SK-N-SH (cell line): ENCODE data around the gene PPIL4. TPM values are rescaled to one million over a fixed set of nuclear protein-coding genes. Genes with fewer than 3 reads are reported as not detected.

ENCODE experiments used
- CTCF ChIA-PET: fragments of 300-600, 350-600 bp; formaldehyde crosslinking; extraction: SDS; loops from one replicate; lab custom pipeline; 2021; lab: Yijun Ruan, JAX
- POLR2A ChIA-PET: fragments of 350-600 bp; sonication (Branson Sonifier 250); formaldehyde crosslinking; extraction: SDS; loops from one replicate; lab custom pipeline; 2020; ENCODE audit warnings: antibody characterized with exemption, inconsistent platforms; lab: Yijun Ruan, JAX
- DNase-seq: peaks from one replicate; pipeline ENCODE4 v3.0.0; 2012
- H2AFZ ChIP-seq: fragments of 200-600 bp; sonication (generic); 2 replicates; pipeline ENCODE4 v1.8.1; 2016; ENCODE audit warnings: antibody characterized with exemption, mild to moderate bottlenecking, low read depth
- H3F3A ChIP-seq: fragments of 200-600 bp; sonication (generic); replicated peaks from 2 replicates; pipeline ENCODE3; 2016; ENCODE audit warnings: antibody characterized with exemption, mild to moderate bottlenecking; ENCODE audit not compliant: insufficient read depth
- H3K27ac ChIP-seq, 2 experiments: fragments of 200-500 bp in 1 of 2; fragments of 200-600 bp in 1 of 2; sonication (Bioruptor generic) in 1 of 2; sonication (generic), shearing (Covaris generic) in 1 of 2; 2 replicates each; pipeline versions ENCODE4 v1.5.1 to v1.6.1; 2014 to 2016; ENCODE audit warnings: low read depth in 2 of 2, inconsistent platforms in 1 of 2, low read length in 1 of 2, mild to moderate bottlenecking in 1 of 2, mixed read lengths in 1 of 2
- H3K27me3 ChIP-seq: fragments of 200-600 bp; sonication (generic), shearing (Covaris generic); 2 replicates; pipeline ENCODE4 v1.6.1; 2016; ENCODE audit warnings: mixed run types; ENCODE audit not compliant: insufficient read depth
- H3K36me3 ChIP-seq, 2 experiments: fragments of 200-500 bp in 1 of 2; fragments of 200-600 bp in 1 of 2; sonication (Bioruptor generic) in 1 of 2; sonication (generic) in 1 of 2; replicated peaks in 1 of 2; 2 replicates each; pipeline versions ENCODE3 to v1.5.1; 2014 to 2016; ENCODE audit warnings: low read length in 1 of 2, mild to moderate bottlenecking in 1 of 2; ENCODE audit not compliant: insufficient read depth in 2 of 2, control insufficient read depth in 1 of 2
- H3K4me1 ChIP-seq, 2 experiments: fragments of 200-500 bp in 1 of 2; fragments of 200-600 bp in 1 of 2; sonication (Bioruptor generic) in 1 of 2; sonication (generic), shearing (Covaris generic) in 1 of 2; 2 replicates each; pipeline versions ENCODE4 v1.5.1 to v1.6.1; 2014 to 2016; ENCODE audit warnings: low read depth in 1 of 2, low read length in 1 of 2, mixed run types in 1 of 2; ENCODE audit not compliant: insufficient read depth in 2 of 2, control insufficient read depth in 1 of 2
- H3K4me2 ChIP-seq: fragments of 200-600 bp; sonication (generic), shearing (Covaris generic); 2 replicates; pipeline ENCODE4 v1.6.1; 2017; ENCODE audit warnings: mixed run types
- H3K4me3 ChIP-seq, 2 experiments: fragments of 200-500 bp in 1 of 2; fragments of 200-600 bp in 1 of 2; sonication (Bioruptor generic) in 1 of 2; sonication (generic), shearing (Covaris generic) in 1 of 2; 2 replicates each; pipeline versions ENCODE4 v1.5.1 to v1.8.1; 2014 to 2016; ENCODE audit warnings: low read depth in 2 of 2, inconsistent platforms in 1 of 2, low read length in 1 of 2, mild to moderate bottlenecking in 1 of 2, mixed read lengths in 1 of 2, moderate library complexity in 1 of 2
- H3K79me2 ChIP-seq: fragments of 200-600 bp; sonication (generic); 2 replicates; pipeline ENCODE4 v1.8.1; 2017; ENCODE audit warnings: mild to moderate bottlenecking; ENCODE audit not compliant: insufficient read depth
- H3K9ac ChIP-seq: fragments of 200-600 bp; sonication (generic); 2 replicates; pipeline ENCODE4 v1.6.1; 2017; ENCODE audit warnings: mixed run types
- H3K9me2 ChIP-seq: fragments of 200-600 bp; sonication (generic); 2 replicates; pipeline ENCODE4 v1.6.1; 2017; ENCODE audit warnings: mixed run types
- H3K9me3 ChIP-seq: fragments of 200-600 bp; sonication (generic); 2 replicates; pipeline ENCODE4 v1.6.1; 2017; ENCODE audit warnings: mixed run types, mild to moderate bottlenecking, moderate library complexity
- H4K20me1 ChIP-seq: fragments of 200-600 bp; sonication (generic); 2 replicates; pipeline ENCODE4 v1.6.1; 2017; ENCODE audit warnings: mild to moderate bottlenecking, mixed run types; ENCODE audit not compliant: insufficient read depth
- CHD2 ChIP-seq: fragments of 150-350 bp; IDR thresholded peaks from 2 replicates; pipeline ENCODE4 v1.6.1; 2018; ENCODE audit warnings: low read length; ENCODE audit not compliant: partially characterized antibody
- ELF1 ChIP-seq: IDR thresholded peaks from 2 replicates; pipeline ENCODE4 v1.4.0; 2012
- EZH2phosphoT487 ChIP-seq: fragments of 200-600 bp; sonication (generic); IDR thresholded peaks from 2 replicates; pipeline ENCODE4 v1.6.1; 2017; ENCODE audit warnings: low read depth, mixed run types, mild to moderate bottlenecking, antibody characterized with exemption, moderate library complexity, borderline replicate concordance
- FOSL2 ChIP-seq: IDR thresholded peaks from 2 replicates; pipeline ENCODE4 v1.4.0; 2012; ENCODE audit warnings: low read depth, mild to moderate bottlenecking, moderate library complexity, borderline replicate concordance
- FOXJ3 ChIP-seq: sonication (generic); formaldehyde crosslinking; IDR thresholded peaks from 2 replicates; pipeline ENCODE4 v1.5.1; 2020; ENCODE audit warnings: mild to moderate bottlenecking, missing genetic modification reagents
- FOXM1 ChIP-seq: IDR thresholded peaks from 2 replicates; pipeline ENCODE4 v1.4.0; 2012; ENCODE audit warnings: low read depth, mild to moderate bottlenecking
- GABPA ChIP-seq: IDR thresholded peaks from 2 replicates; pipeline ENCODE4 v1.4.0; 2012; ENCODE audit warnings: low read depth, mild to moderate bottlenecking
- GATA2 ChIP-seq: sonication (generic); formaldehyde crosslinking; IDR thresholded peaks from 2 replicates; pipeline ENCODE4 v1.5.0; 2020; ENCODE audit warnings: mild to moderate bottlenecking, missing genetic modification reagents
- JUND ChIP-seq: IDR thresholded peaks from 2 replicates; pipeline ENCODE4 v1.4.0; 2012
- MAX ChIP-seq: IDR thresholded peaks from 2 replicates; pipeline ENCODE4 v1.4.0; 2012; ENCODE audit warnings: low read depth
- MXI1 ChIP-seq: IDR thresholded peaks from 2 replicates; pipeline ENCODE4 v1.6.1; 2012; ENCODE audit warnings: mild to moderate bottlenecking, low read depth, low read length, improper control_type of control experiment
- NRF1 ChIP-seq: IDR thresholded peaks from 2 replicates; pipeline ENCODE4 v1.6.1; 2012; ENCODE audit warnings: low read depth, mild to moderate bottlenecking, low read length
- POLR2AphosphoS5 ChIP-seq: IDR thresholded peaks from 2 replicates; pipeline ENCODE4 v1.6.1; 2012; ENCODE audit warnings: low read depth, low read length
- REST ChIP-seq: IDR thresholded peaks from 2 replicates; pipeline ENCODE4 v1.6.1; 2012; ENCODE audit warnings: mild to moderate bottlenecking, low read depth, low read length, moderate library complexity
- SIN3A ChIP-seq: IDR thresholded peaks from 2 replicates; pipeline ENCODE4 v1.6.1; 2012; ENCODE audit warnings: low read depth, mild to moderate bottlenecking, low read length, moderate library complexity, borderline replicate concordance
- SMC3 ChIP-seq: IDR thresholded peaks from 2 replicates; pipeline ENCODE4 v1.6.1; 2012; ENCODE audit warnings: low read depth, low read length, improper control_type of control experiment
- ZBTB33 ChIP-seq: IDR thresholded peaks from 2 replicates; pipeline ENCODE4 v1.4.0; 2012; ENCODE audit warnings: low read depth, borderline replicate concordance
- WGBS: methylation state at CpG from one replicate; pipeline ENCODE4 v1.1.6; 2017; ENCODE audit warnings: low lambda C conversion rate; 5-methylcytosine and 5-hydroxymethylcytosine counted together
- polyA plus RNA-seq, 3 experiments: library from polyadenylated mRNA; depleted of rRNA; stranded (reverse); fragments of >200 nt; gene quantifications; 2 replicates each; pipeline ENCODE4 v1.2.3, GENCODE V29; 2012
- TF ChIP-seq, protein P1 (sequence below): IDR thresholded peaks from 2 replicates; pipeline ENCODE4; 2012
- TF ChIP-seq, protein P2 (sequence below): IDR thresholded peaks from 2 replicates; pipeline ENCODE4 v1.4.0; 2012; ENCODE audit warnings: low read depth, borderline replicate concordance

Gene PPIL4
- polyA plus RNA-seq, 1 of the 3 experiments (the other 2 are of a cell fraction) = 3.3 TPM

- Histone ChIP-seq H3F3A (no peaks in the 10 kb centered on the region), H3K9ac (no peak overlapping the region), H3K27ac (no peak overlapping the region), H3K27me3 (no peaks in the 10 kb centered on the region), H4K20me1 (no peaks in the 10 kb centered on the region), H3K79me2 (no peaks in the 10 kb centered on the region), H3K9me2 (no peaks in the 10 kb centered on the region), H3K4me3 (no peak overlapping the region), H2AFZ (no peak overlapping the region), H3K4me2 (no peak overlapping the region), H3K9me3 (no peaks in the 10 kb centered on the region), H3K36me3 (no peaks in the 10 kb centered on the region), H3K4me1 (no peaks in the 10 kb centered on the region; a peak in 1 of 4 replicates)
- ChIA-PET CTCF (no interaction called here), POLR2A (no interaction called here)
- 64% methylated on average over 6 of the region's 6 CpGs for WGBS
- no peak for DNase-seq
- TF ChIP-seq, protein P1, sequence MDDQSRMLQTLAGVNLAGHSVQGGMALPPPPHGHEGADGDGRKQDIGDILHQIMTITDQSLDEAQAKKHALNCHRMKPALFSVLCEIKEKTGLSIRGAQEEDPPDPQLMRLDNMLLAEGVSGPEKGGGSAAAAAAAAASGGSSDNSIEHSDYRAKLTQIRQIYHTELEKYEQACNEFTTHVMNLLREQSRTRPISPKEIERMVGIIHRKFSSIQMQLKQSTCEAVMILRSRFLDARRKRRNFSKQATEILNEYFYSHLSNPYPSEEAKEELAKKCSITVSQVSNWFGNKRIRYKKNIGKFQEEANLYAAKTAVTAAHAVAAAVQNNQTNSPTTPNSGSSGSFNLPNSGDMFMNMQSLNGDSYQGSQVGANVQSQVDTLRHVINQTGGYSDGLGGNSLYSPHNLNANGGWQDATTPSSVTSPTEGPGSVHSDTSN = no peak
- no peak for TF ChIP-seq ZBTB33
- TF ChIP-seq GABPA = no peak
- no peak for TF ChIP-seq NRF1
- no peak for TF ChIP-seq EZH2phosphoT487
- no peak for TF ChIP-seq GATA2
- TF ChIP-seq JUND = no peak
- no peak for TF ChIP-seq MAX
- TF ChIP-seq, protein P2, sequence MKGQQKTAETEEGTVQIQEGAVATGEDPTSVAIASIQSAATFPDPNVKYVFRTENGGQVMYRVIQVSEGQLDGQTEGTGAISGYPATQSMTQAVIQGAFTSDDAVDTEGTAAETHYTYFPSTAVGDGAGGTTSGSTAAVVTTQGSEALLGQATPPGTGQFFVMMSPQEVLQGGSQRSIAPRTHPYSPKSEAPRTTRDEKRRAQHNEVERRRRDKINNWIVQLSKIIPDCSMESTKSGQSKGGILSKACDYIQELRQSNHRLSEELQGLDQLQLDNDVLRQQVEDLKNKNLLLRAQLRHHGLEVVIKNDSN = no peak
- no peak for TF ChIP-seq FOSL2
- no peak for TF ChIP-seq FOXJ3
- no peak for TF ChIP-seq FOXM1
- no peak for TF ChIP-seq CHD2
- no peak for TF ChIP-seq ELF1
- no peak for TF ChIP-seq REST
- TF ChIP-seq MXI1 = no peak
- TF ChIP-seq SIN3A = no peak
- no peak for TF ChIP-seq POLR2AphosphoS5
- no peak for TF ChIP-seq SMC3
Observed at GRCh38 chr6:149476789-149477455, 68.9 kb downstream of the PPIL4 start.
